BJ (cell line): ENCODE results near the gene HDDC2. TPM values are rescaled to one million over a fixed set of nuclear protein-coding genes. Genes with fewer than 3 reads are reported as not detected.

ENCODE experiments used
- CTCF ChIA-PET: fragments of 350-600 bp; formaldehyde crosslinking; extraction: SDS; loops from one replicate; lab custom pipeline; 2021; ENCODE audit warnings: antibody characterized with exemption, inconsistent platforms; lab: Yijun Ruan, JAX
- POLR2A ChIA-PET: fragments of 300-600 bp; sonication (Branson Sonifier 250); formaldehyde crosslinking; extraction: SDS; loops from one replicate; lab custom pipeline; 2021; ENCODE audit warnings: antibody characterized with exemption; lab: Charles Lee
- DNase-seq: peaks from one replicate; pipeline ENCODE4 v3.0.0-alpha.2; 2011; ENCODE audit warnings: low read depth
- H3K27me3 ChIP-seq: 2 replicates; pipeline ENCODE4 v1.6.0; 2011; ENCODE audit warnings: low read length; ENCODE audit not compliant: control insufficient read depth, insufficient read depth
- H3K36me3 ChIP-seq: 2 replicates; pipeline ENCODE4 v1.5.1; 2011; ENCODE audit warnings: low read length; ENCODE audit not compliant: control insufficient read depth, insufficient read depth
- H3K4me3 ChIP-seq: 2 replicates; pipeline ENCODE4 v1.5.1; 2011; ENCODE audit warnings: low read depth, mild to moderate bottlenecking, control low read depth, low read length
- polyA plus RNA-seq: library from polyadenylated mRNA; depleted of rRNA; stranded (reverse); fragments of >200 nt; gene quantifications from 2 replicates; pipeline ENCODE4 v1.2.3, GENCODE V29; 2011
- TF ChIP-seq, protein P1 (sequence below): IDR thresholded peaks from 2 replicates; pipeline ENCODE4 v1.5.1; 2011; ENCODE audit warnings: low read depth, mild to moderate bottlenecking, control low read depth, inconsistent platforms, low read length, moderate library complexity; ENCODE audit not compliant: insufficient read depth

HDDC2 gene
- polyA plus RNA-seq, 1 experiment = 109 TPM

DNA sequence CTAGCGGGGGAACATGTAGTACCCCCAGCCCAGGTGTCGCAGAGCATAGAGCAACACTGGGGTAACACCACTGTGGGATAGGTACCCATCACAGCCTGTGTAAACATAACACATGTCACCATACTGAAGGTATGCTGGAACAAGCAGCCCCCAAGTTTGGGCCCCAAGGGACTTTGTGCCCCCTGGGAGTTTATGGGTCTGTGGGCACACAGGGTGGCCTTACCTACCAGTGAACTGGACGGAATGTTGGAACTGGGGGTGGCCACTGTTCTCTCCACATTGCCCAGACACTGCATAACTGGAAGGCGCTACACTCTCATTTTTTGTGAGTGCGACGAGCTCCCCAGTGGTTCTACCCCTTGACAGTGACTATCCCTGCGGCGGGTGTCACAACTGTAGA is 28.5 kb downstream of the HDDC2 start:
- ChIA-PET POLR2A (no interaction called here), CTCF (interaction anchor here (0.6 kb wide), 1 partner anchor 80 kb away, joined by 3 read pairs; no protein-coding TSS in a partner anchor)
- no peak overlapping the region for H3K4me3 ChIP-seq
- no peaks in the 10 kb centered on the region; the same call in 1 of the 2 replicates for H3K36me3 ChIP-seq
- DNase-seq = no peak
- no peaks in the 10 kb centered on the region for H3K27me3 ChIP-seq
- TF ChIP-seq, protein P1, sequence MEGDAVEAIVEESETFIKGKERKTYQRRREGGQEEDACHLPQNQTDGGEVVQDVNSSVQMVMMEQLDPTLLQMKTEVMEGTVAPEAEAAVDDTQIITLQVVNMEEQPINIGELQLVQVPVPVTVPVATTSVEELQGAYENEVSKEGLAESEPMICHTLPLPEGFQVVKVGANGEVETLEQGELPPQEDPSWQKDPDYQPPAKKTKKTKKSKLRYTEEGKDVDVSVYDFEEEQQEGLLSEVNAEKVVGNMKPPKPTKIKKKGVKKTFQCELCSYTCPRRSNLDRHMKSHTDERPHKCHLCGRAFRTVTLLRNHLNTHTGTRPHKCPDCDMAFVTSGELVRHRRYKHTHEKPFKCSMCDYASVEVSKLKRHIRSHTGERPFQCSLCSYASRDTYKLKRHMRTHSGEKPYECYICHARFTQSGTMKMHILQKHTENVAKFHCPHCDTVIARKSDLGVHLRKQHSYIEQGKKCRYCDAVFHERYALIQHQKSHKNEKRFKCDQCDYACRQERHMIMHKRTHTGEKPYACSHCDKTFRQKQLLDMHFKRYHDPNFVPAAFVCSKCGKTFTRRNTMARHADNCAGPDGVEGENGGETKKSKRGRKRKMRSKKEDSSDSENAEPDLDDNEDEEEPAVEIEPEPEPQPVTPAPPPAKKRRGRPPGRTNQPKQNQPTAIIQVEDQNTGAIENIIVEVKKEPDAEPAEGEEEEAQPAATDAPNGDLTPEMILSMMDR = no peak

DNA sequence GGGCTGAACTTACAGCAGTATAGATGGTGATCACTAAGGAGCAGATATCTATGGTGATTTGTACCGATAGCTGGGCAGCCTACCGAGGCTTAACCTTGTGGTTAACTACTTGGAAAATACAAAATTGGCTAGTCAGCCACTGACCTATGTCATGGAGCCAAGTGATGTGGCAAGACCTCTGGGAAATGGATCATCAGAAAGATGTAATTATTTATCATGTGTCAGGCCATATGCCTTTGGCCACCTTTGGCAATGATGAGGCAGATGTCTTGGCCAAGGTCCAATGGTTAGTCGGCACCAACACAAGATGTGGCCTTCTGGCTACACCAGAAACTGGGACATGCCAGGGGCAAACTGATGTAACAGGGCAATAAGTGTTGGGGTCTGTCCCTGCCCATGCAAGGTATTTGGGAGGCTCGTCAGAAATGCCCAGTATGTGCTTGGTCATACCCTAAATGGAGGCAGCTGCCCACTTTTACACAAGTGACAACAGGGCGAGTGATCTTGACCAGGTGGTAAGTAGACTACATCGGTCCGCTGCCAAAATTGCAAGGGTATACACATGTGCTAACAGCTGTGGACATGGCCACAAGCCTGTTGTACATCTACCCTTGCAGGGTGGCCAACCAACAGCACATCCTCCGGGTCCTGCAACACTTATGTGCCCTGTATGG is 30.1 kb downstream of the HDDC2 start:
- CTCF ChIA-PET = interaction anchor here (0.8 kb wide), 1 partner anchor 77 kb away, joined by 3 read pairs; no protein-coding TSS in a partner anchor
- POLR2A ChIA-PET = no interaction called here
- DNase-seq = no peak
- no peaks in the 10 kb centered on the region for H3K27me3 ChIP-seq
- no peak overlapping the region for H3K4me3 ChIP-seq
- H3K36me3 ChIP-seq = no peaks in the 10 kb centered on the region; the same call in 1 of the 2 replicates
- TF ChIP-seq, protein P1 = no peak

GRCh38 chr6:125270380-125270779 is 31.4 kb downstream of the HDDC2 start:
- H3K36me3 ChIP-seq = no peaks in the 10 kb centered on the region
- DNase-seq = no peak
- ChIA-PET POLR2A (no interaction called here), CTCF (interaction anchor here (1.6 kb wide), 1 partner anchor 117 kb away, joined by 4 read pairs; the partner anchor contains the start of gene TPD52L1)
- no peak overlapping the region for H3K4me3 ChIP-seq
- TF ChIP-seq, protein P1 = no peak
- H3K27me3 ChIP-seq = no peaks in the 10 kb centered on the region

GRCh38 chr6:125269328-125269985 is 32.3 kb downstream of the HDDC2 start:
- H3K4me3 ChIP-seq = no peak overlapping the region
- H3K27me3 ChIP-seq = no peaks in the 10 kb centered on the region
- POLR2A ChIA-PET = no interaction called here
- CTCF ChIA-PET = interaction anchor here (1.4 to 1.6 kb wide), 2 partner anchors 9 to 116 kb away, joined by 4 to 6 read pairs; partner anchors contain the start of gene TPD52L1
- no peak for DNase-seq
- TF ChIP-seq, protein P1 = no peak
- no peaks in the 10 kb centered on the region for H3K36me3 ChIP-seq

DNA sequence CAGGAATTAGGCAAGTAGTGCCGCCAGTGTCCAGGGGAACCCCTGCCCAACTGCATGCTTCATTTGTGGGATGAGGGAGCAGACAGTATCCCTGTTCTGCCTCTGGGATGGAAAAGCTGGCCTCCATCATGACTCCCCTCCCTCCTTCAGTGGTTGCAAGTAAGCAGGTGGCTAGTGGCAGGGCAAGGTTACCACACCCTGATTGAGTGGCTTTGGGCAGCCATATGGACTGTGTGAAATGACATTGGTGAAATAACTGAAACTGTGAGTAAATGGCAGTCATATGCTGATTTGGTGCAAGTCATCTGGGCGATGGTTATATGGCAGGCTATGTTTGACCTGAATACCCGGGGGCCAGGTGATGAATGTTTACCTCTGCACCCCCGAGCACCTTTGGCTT is 33.0 kb downstream of the HDDC2 start:
- no peak for DNase-seq
- POLR2A ChIA-PET = no interaction called here
- H3K4me3 ChIP-seq = no peak overlapping the region
- no peaks in the 10 kb centered on the region for H3K36me3 ChIP-seq
- CTCF ChIA-PET = interaction anchor here (1.4 kb wide), 1 partner anchor 10 kb away, joined by 6 read pairs; no protein-coding TSS in a partner anchor
- H3K27me3 ChIP-seq = no peaks in the 10 kb centered on the region
- TF ChIP-seq, protein P1 = no peak
